IMR-90 (cell line): ENCODE measurements around the gene SRCAP. TPM values are rescaled to one million over a fixed set of nuclear protein-coding genes. Genes with fewer than 3 reads are reported as not detected.

Source experiments
- ATAC-seq: fragments of 200-7000 bp; cut with Tn5 transposase; 2 replicates; pipeline ENCODE4 v1.9.1; 2020; ENCODE audit warnings: low read depth, mild to moderate bottlenecking, moderate library complexity
- BruUV-seq: library from RNA; stranded (reverse); fragments of 400-500 nt; replicated peaks from 2 replicates; lab custom pipeline; 2021; lab: Mats Ljungman, UMichigan
- CTCF ChIA-PET: fragments of 300-600 bp; formaldehyde crosslinking; extraction: SDS; loops from one replicate; lab custom pipeline; 2021; ENCODE audit warnings: antibody characterized with exemption; lab: Yijun Ruan, JAX
- POLR2A ChIA-PET: fragments of 300-600 bp; sonication (Branson Sonifier 250); formaldehyde crosslinking; loops from one replicate; lab custom pipeline; 2022; ENCODE audit warnings: antibody characterized with exemption; ENCODE audit not compliant: unreplicated experiment; lab: Charles Lee
- DNase-seq: peaks from one replicate; pipeline ENCODE4 v3.0.0; 2013
- H2AFZ ChIP-seq: replicated peaks from 2 replicates; pipeline ENCODE3; 2013; ENCODE audit warnings: low read length, mild to moderate bottlenecking; ENCODE audit not compliant: poor library complexity
- H2AK5ac ChIP-seq: 2 replicates; pipeline ENCODE4 v1.6.1; 2013; ENCODE audit warnings: low read depth, low read length, inconsistent platforms
- H2AK9ac ChIP-seq: replicated peaks from 2 replicates; pipeline ENCODE3; 2013; ENCODE audit warnings: mild to moderate bottlenecking, low read depth, low read length, moderate library complexity; ENCODE audit not compliant: poor library complexity
- H2BK120ac ChIP-seq: 2 replicates; pipeline ENCODE4 v1.6.1; 2013; ENCODE audit warnings: low read depth, low read length, inconsistent platforms
- H2BK15ac ChIP-seq: 3 replicates; pipeline ENCODE4 v1.6.1; 2013; ENCODE audit warnings: low read depth, low read length, inconsistent platforms
- H2BK20ac ChIP-seq: 2 replicates; pipeline ENCODE4 v1.6.1; 2013; ENCODE audit warnings: low read depth, mild to moderate bottlenecking, inconsistent platforms, low read length, moderate library complexity
- H2BK5ac ChIP-seq: 2 replicates; pipeline ENCODE4 v1.6.1; 2013; ENCODE audit warnings: mild to moderate bottlenecking, low read depth, low read length, inconsistent platforms; ENCODE audit not compliant: poor library complexity, severe bottlenecking
- H3K14ac ChIP-seq: replicated peaks from 2 replicates; pipeline ENCODE4 v1.6.1; 2013; ENCODE audit warnings: low read depth, low read length, inconsistent platforms
- H3K18ac ChIP-seq: 2 replicates; pipeline ENCODE4 v1.6.1; 2013; ENCODE audit warnings: low read depth, low read length, control low read depth
- H3K23ac ChIP-seq: 2 replicates; pipeline ENCODE4 v1.6.1; 2013; ENCODE audit warnings: low read depth, low read length, inconsistent platforms
- H3K27ac ChIP-seq: 2 replicates; pipeline ENCODE4 v1.5.1; 2013; ENCODE audit warnings: mild to moderate bottlenecking, control low read depth, low read length; ENCODE audit not compliant: insufficient read depth
- H3K27me3 ChIP-seq: 2 replicates; pipeline ENCODE4 v1.6.1; 2013; ENCODE audit warnings: low read length; ENCODE audit not compliant: control insufficient read depth, insufficient read depth
- H3K36me3 ChIP-seq: 2 replicates; pipeline ENCODE4 v1.6.1; 2013; ENCODE audit warnings: low read length, mixed read lengths; ENCODE audit not compliant: control insufficient read depth, insufficient read depth
- H3K4ac ChIP-seq: 2 replicates; pipeline ENCODE4 v1.6.1; 2013; ENCODE audit warnings: low read depth, low read length, inconsistent platforms
- H3K4me1 ChIP-seq: 2 replicates; pipeline ENCODE4 v1.6.1; 2013; ENCODE audit warnings: low read length, mixed read lengths; ENCODE audit not compliant: control insufficient read depth, insufficient read depth
- H3K4me2 ChIP-seq: 2 replicates; pipeline ENCODE4 v1.6.1; 2013; ENCODE audit warnings: low read depth, mild to moderate bottlenecking, control low read depth, low read length, moderate library complexity
- H3K4me3 ChIP-seq: 2 replicates; pipeline ENCODE4 v1.5.1; 2013; ENCODE audit warnings: low read depth, mild to moderate bottlenecking, control low read depth, low read length, moderate library complexity; ENCODE audit not compliant: insufficient read depth
- H3K56ac ChIP-seq: 2 replicates; pipeline ENCODE4 v1.6.1; 2013; ENCODE audit warnings: low read length, inconsistent platforms; ENCODE audit not compliant: insufficient read depth; ENCODE audit errors: extremely low read depth
- H3K79me1 ChIP-seq, 2 experiments: 2 replicates each; pipeline ENCODE4 v1.6.1; 2013; ENCODE audit warnings: low read length in 2 of 2, inconsistent platforms in 1 of 2, low read depth in 1 of 2
- H3K9ac ChIP-seq: 2 replicates; pipeline ENCODE4 v1.6.1; 2013; ENCODE audit warnings: low read depth, low read length, control low read depth
- H3K9me1 ChIP-seq: 2 replicates; pipeline ENCODE4 v1.6.1; 2013; ENCODE audit warnings: low read length, inconsistent platforms; ENCODE audit not compliant: insufficient read depth
- H3K9me3 ChIP-seq: 2 replicates; pipeline ENCODE4 v1.6.1; 2013; ENCODE audit warnings: low read length; ENCODE audit not compliant: control insufficient read depth, insufficient read depth
- H4K20me1 ChIP-seq: 2 replicates; pipeline ENCODE4 v1.6.1; 2013; ENCODE audit warnings: low read length, inconsistent platforms; ENCODE audit not compliant: insufficient read depth
- H4K5ac ChIP-seq: 2 replicates; pipeline ENCODE4 v1.6.1; 2013; ENCODE audit warnings: mild to moderate bottlenecking, low read depth, low read length, control low read depth
- H4K8ac ChIP-seq, 2 experiments: 2 replicates each; pipeline ENCODE4 v1.6.1; 2013; ENCODE audit warnings: low read depth in 2 of 2, low read length in 2 of 2, control low read depth in 1 of 2, inconsistent platforms in 1 of 2
- H4K91ac ChIP-seq: 2 replicates; pipeline ENCODE4 v1.6.1; 2013; ENCODE audit warnings: low read depth, low read length, inconsistent platforms; ENCODE audit not compliant: insufficient read depth
- MAFK ChIP-seq: IDR thresholded peaks from 2 replicates; pipeline ENCODE4 v1.6.1; 2012; ENCODE audit warnings: low read depth, low read length, improper control_type of control experiment
- POLR2A ChIP-seq: IDR thresholded peaks from 2 replicates; pipeline ENCODE4 v1.6.1; 2012; ENCODE audit warnings: mild to moderate bottlenecking, low read depth, low read length
- WGBS, 2 experiments: methylation state at CpG; one replicate each; pipeline versions ENCODE4 v1.1.5 to v1.1.7; 2013; ENCODE audit warnings: missing lambda C conversion rate in 2 of 2; ENCODE audit not compliant: insufficient read length in 1 of 2; ENCODE audit errors: extremely low coverage in 2 of 2; 5-methylcytosine and 5-hydroxymethylcytosine counted together
- dilution Hi-C: fragments of 300-500 bp; cut with HindIII; formaldehyde crosslinking; loops from one replicate; pipeline ENCODE4 v1.14.3; 2018; ENCODE audit warnings: low sequenced_read_pairs; ENCODE audit not compliant: unreplicated experiment
- in situ Hi-C: fragments of 300-500 bp; cut with MboI; formaldehyde crosslinking; loops from 3 replicates; pipeline ENCODE4 v1.14.3; 2019; ENCODE audit warnings: low sequenced_read_pairs, inconsistent platforms, mixed read lengths
- intact Hi-C: fragments of 100-400 bp; cut with micrococcal nuclease; formaldehyde crosslinking; loops from 2 replicates; pipeline ENCODE4 v1.10.0; 2022
- polyA plus RNA-seq, 3 experiments: library from polyadenylated mRNA; depleted of rRNA; stranded (reverse); fragments of >200 nt; gene quantifications; 2 replicates each; pipeline ENCODE4 v1.2.3, GENCODE V29; 2012; ENCODE audit warnings: low replicate concordance in 1 of 3
- total RNA-seq: library from RNA; depleted of rRNA; stranded (reverse); fragments of >200 nt; gene quantifications from 2 replicates; pipeline ENCODE4 v1.2.3, GENCODE V29; 2012

The SRCAP gene
- total and polyA plus RNA-seq, 2 of the 4 experiments (the other 2 are of a cell fraction), result 4.5 to 8.2 TPM

- no peak overlapping the region for H2BK5ac ChIP-seq
- H3K4ac ChIP-seq, result no peak overlapping the region
- DNase-seq (no peak), ATAC-seq (no peak)
- no peak overlapping the region for H3K14ac ChIP-seq
- no peak overlapping the region for H2AFZ ChIP-seq
- H4K5ac ChIP-seq, result no peak overlapping the region
- no peak overlapping the region for H2BK20ac ChIP-seq
- no peak overlapping the region for H2AK5ac ChIP-seq
- in situ Hi-C loops, result no loop called here
- ChIA-PET CTCF (interaction anchor here (0.5 kb wide), 1 partner anchor 92 kb away, joined by 6 read pairs; no protein-coding TSS in a partner anchor), POLR2A (no interaction called here)
- no peaks in the 10 kb centered on the region for H3K4me1 ChIP-seq
- 0 out of 2 replicates have a peak, but pooled peaks cover 2% of the 10 kb centered on the region for H3K27me3 ChIP-seq
- H3K4me2 ChIP-seq, result no peak overlapping the region
- 0 out of 2 replicates have a peak, but pooled peaks cover 2% of the 10 kb centered on the region for H3K9me1 ChIP-seq
- TF ChIP-seq POLR2A, result no peak
- TF ChIP-seq MAFK, result no peak
- no peaks in the 10 kb centered on the region for H3K79me1 ChIP-seq
- no peak overlapping the region for H3K23ac ChIP-seq
- no peak overlapping the region for H2BK15ac ChIP-seq
- intact Hi-C loops, result no loop called here
- no peak overlapping the region for H2AK9ac ChIP-seq
- H3K18ac ChIP-seq, result no peak overlapping the region
- no peak overlapping the region for H3K4me3 ChIP-seq
- H3K56ac ChIP-seq, result no peak overlapping the region
- H4K20me1 ChIP-seq, result no peaks in the 10 kb centered on the region
- H2BK120ac ChIP-seq, result no peak overlapping the region
- no peak overlapping the region for H4K91ac ChIP-seq
- H3K9ac ChIP-seq, result no peak overlapping the region
- no peaks in the 10 kb centered on the region for H3K9me3 ChIP-seq
- no peaks in the 10 kb centered on the region for H3K36me3 ChIP-seq
- H4K8ac ChIP-seq, result no peak overlapping the region
- dilution Hi-C loops, result no loop called here
- no peak overlapping the region for H3K27ac ChIP-seq
- no TSS peak for BruUV-seq
- WGBS, 2 experiments, result 64% methylated on average over 3 of the region's 4 CpGs; no CpG with 5 or more reads in 1 of the 2 experiments
Observed at GRCh38 chr16:30688701-30689100, 10.3 kb upstream of the SRCAP start.
